OCI-LY1 (cell line): ENCODE measurements around the gene RNF8.

Experiments
- EZH2 ChIP-seq: fragments of 200-600 bp; sonication (generic), shearing (Covaris generic); IDR thresholded peaks from 2 replicates; pipeline ENCODE4 v1.8.0; 2017; ENCODE audit warnings: borderline replicate concordance, mixed run types, mild to moderate bottlenecking, antibody characterized with exemption, low read length, moderate library complexity, mixed read lengths
- TF ChIP-seq, protein P1 (sequence below): fragments of 200-600 bp; sonication (generic), shearing (Covaris generic); IDR thresholded peaks from 2 replicates; pipeline ENCODE4 v1.5.1; 2017; ENCODE audit warnings: mild to moderate bottlenecking, antibody characterized with exemption, low read length, moderate library complexity, mixed read lengths

DNA sequence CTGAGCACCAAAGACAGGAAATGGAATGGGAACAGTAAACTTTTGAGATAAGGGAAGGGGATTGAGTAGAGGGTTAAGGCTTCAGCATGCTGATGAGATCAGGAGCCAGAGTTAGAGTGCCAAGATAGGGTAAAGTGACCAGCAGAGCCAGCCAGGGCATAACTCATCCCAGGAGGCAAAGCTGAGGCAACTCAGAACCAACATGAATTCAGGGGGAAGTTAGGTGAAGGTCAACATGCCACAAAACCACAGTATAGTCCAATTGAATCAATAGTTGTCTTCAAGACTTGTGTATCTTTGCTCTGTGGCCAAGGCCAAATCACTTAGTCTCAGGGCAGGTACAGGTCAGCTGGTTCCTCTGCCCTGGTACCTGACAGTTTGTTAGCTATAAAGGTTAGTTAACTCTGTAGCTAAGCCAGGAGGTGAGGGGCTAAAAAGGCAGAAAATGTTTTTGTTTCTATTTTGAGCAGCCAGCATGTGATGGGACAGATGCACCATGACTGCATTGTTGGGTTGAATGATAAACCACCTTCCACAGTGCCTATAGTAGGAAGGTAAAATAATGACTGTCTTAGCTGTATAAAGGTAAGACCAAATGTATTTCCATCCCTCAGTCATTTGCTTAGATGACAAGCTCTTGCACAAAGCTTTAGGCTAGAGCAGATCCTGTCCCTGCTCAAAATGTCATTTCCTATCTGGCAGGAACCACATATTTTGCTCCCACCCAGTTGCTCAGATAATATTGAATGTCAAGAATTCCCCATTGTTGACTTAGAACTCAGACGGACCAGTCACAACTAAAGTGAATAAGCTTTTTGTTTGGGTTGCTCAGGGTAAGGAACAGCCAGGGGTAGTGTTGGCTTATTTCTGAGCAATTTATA is 15.8 kb downstream of the RNF8 start:
- TF ChIP-seq, protein P1, sequence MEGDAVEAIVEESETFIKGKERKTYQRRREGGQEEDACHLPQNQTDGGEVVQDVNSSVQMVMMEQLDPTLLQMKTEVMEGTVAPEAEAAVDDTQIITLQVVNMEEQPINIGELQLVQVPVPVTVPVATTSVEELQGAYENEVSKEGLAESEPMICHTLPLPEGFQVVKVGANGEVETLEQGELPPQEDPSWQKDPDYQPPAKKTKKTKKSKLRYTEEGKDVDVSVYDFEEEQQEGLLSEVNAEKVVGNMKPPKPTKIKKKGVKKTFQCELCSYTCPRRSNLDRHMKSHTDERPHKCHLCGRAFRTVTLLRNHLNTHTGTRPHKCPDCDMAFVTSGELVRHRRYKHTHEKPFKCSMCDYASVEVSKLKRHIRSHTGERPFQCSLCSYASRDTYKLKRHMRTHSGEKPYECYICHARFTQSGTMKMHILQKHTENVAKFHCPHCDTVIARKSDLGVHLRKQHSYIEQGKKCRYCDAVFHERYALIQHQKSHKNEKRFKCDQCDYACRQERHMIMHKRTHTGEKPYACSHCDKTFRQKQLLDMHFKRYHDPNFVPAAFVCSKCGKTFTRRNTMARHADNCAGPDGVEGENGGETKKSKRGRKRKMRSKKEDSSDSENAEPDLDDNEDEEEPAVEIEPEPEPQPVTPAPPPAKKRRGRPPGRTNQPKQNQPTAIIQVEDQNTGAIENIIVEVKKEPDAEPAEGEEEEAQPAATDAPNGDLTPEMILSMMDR, result no peak
- no peak for TF ChIP-seq EZH2
